Ishikawa (cell line): ENCODE results near the gene ARHGEF6.

Experiments
- CEBPB ChIP-seq: IDR thresholded peaks from 2 replicates; pipeline ENCODE4 v1.6.1; 2012
- CREB1 ChIP-seq: IDR thresholded peaks from 2 replicates; pipeline ENCODE4 v1.6.1; 2012; ENCODE audit warnings: low read depth
- EGR1 ChIP-seq: IDR thresholded peaks from 2 replicates; pipeline ENCODE4 v1.6.1; 2012
- EP300 ChIP-seq: IDR thresholded peaks from 2 replicates; pipeline ENCODE4 v1.6.1; 2012; ENCODE audit warnings: borderline replicate concordance
- FOXM1 ChIP-seq: IDR thresholded peaks from 2 replicates; pipeline ENCODE4 v1.6.1; 2012; ENCODE audit warnings: low read depth, borderline replicate concordance
- NFIC ChIP-seq: IDR thresholded peaks from 2 replicates; pipeline ENCODE4 v1.6.1; 2012
- RAD21 ChIP-seq: IDR thresholded peaks from 2 replicates; pipeline ENCODE4 v1.6.1; 2012; ENCODE audit warnings: low read depth
- TAF1 ChIP-seq: IDR thresholded peaks from 2 replicates; pipeline ENCODE4 v1.6.1; 2012; ENCODE audit warnings: low read depth, mild to moderate bottlenecking
- TCF12 ChIP-seq: IDR thresholded peaks from 2 replicates; pipeline ENCODE4 v1.6.1; 2012; ENCODE audit warnings: low read depth
- TEAD4 ChIP-seq: IDR thresholded peaks from 2 replicates; pipeline ENCODE4 v1.6.1; 2012
- YY1 ChIP-seq: IDR thresholded peaks from 2 replicates; pipeline ENCODE4 v1.6.1; 2012; ENCODE audit warnings: low read depth
- ZBTB7A ChIP-seq: IDR thresholded peaks from 2 replicates; pipeline ENCODE4 v1.6.1; 2012; ENCODE audit warnings: low read depth
- TF ChIP-seq, protein P1 (sequence below): IDR thresholded peaks from 2 replicates; pipeline ENCODE4 v1.6.1; 2012
- TF ChIP-seq, protein P2 (sequence below): IDR thresholded peaks from 2 replicates; pipeline ENCODE4 v1.6.1; 2012
- TF ChIP-seq, protein P3 (sequence below): IDR thresholded peaks from 2 replicates; pipeline ENCODE4 v1.6.1; 2012; ENCODE audit warnings: low read depth, mild to moderate bottlenecking

The ARHGEF6 gene

DNA sequence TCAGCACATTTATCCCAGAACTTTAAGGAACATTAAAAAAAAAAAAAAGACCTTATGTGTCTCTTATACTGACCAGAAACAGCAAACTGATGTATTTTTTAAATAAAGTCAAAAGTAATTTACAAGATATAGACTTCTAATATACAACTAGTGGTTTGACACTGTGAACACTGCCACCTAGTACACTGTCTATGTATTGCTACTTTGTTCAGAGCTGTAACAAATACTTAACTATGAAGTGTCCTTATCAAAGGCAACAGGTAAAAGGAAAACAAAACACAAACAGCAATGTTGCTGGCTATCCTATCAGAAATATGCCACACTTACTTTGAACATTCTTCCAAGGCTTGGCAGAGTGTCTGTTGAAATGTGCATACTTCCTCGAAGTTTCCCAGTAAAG, 72.4 kb downstream of the ARHGEF6 start:
- no peak for TF ChIP-seq ZBTB7A
- TF ChIP-seq, protein P1, sequence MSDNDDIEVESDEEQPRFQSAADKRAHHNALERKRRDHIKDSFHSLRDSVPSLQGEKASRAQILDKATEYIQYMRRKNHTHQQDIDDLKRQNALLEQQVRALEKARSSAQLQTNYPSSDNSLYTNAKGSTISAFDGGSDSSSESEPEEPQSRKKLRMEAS, result no peak
- TF ChIP-seq TEAD4, result no peak
- TF ChIP-seq CEBPB, result no peak
- no peak for TF ChIP-seq EGR1
- TF ChIP-seq RAD21, result no peak
- TF ChIP-seq, protein P2, sequence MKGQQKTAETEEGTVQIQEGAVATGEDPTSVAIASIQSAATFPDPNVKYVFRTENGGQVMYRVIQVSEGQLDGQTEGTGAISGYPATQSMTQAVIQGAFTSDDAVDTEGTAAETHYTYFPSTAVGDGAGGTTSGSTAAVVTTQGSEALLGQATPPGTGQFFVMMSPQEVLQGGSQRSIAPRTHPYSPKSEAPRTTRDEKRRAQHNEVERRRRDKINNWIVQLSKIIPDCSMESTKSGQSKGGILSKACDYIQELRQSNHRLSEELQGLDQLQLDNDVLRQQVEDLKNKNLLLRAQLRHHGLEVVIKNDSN, result no peak
- TF ChIP-seq CREB1, result no peak
- no peak for TF ChIP-seq NFIC
- no peak for TF ChIP-seq TAF1
- no peak for TF ChIP-seq TCF12
- TF ChIP-seq, protein P3, sequence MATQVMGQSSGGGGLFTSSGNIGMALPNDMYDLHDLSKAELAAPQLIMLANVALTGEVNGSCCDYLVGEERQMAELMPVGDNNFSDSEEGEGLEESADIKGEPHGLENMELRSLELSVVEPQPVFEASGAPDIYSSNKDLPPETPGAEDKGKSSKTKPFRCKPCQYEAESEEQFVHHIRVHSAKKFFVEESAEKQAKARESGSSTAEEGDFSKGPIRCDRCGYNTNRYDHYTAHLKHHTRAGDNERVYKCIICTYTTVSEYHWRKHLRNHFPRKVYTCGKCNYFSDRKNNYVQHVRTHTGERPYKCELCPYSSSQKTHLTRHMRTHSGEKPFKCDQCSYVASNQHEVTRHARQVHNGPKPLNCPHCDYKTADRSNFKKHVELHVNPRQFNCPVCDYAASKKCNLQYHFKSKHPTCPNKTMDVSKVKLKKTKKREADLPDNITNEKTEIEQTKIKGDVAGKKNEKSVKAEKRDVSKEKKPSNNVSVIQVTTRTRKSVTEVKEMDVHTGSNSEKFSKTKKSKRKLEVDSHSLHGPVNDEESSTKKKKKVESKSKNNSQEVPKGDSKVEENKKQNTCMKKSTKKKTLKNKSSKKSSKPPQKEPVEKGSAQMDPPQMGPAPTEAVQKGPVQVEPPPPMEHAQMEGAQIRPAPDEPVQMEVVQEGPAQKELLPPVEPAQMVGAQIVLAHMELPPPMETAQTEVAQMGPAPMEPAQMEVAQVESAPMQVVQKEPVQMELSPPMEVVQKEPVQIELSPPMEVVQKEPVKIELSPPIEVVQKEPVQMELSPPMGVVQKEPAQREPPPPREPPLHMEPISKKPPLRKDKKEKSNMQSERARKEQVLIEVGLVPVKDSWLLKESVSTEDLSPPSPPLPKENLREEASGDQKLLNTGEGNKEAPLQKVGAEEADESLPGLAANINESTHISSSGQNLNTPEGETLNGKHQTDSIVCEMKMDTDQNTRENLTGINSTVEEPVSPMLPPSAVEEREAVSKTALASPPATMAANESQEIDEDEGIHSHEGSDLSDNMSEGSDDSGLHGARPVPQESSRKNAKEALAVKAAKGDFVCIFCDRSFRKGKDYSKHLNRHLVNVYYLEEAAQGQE, result no peak
- no peak for TF ChIP-seq FOXM1
- no peak for TF ChIP-seq YY1
- TF ChIP-seq EP300, result no peak

DNA sequence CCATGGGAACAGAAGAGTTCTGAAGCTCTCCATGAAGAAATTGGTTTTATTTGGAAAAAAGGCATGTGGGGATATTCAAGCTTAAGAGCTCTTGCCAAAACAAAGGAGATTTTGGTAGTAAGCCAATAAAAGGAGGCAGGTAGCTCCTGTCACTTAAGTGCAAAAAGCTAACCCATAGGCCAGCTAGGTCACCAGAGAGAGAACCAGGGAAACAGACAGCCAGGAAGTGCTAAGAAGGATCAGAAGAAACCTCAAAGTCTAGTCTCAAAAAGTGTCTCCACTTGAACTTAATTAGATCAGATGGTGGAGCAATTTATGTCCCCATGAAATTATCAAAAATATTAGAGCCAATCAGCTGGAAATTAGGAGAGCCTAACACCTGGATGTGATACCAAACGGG, 83.6 kb downstream of the ARHGEF6 start:
- TF ChIP-seq TAF1 (no peak), EP300 (no peak), RAD21 (no peak), EGR1 (no peak), CEBPB (no peak), NFIC (no peak), ZBTB7A (no peak), TEAD4 (no peak), CREB1 (no peak), FOXM1 (no peak), TCF12 (no peak), YY1 (no peak)
- TF ChIP-seq, protein P2, result no peak
- TF ChIP-seq, protein P1, result no peak
- TF ChIP-seq, protein P3, result no peak

DNA sequence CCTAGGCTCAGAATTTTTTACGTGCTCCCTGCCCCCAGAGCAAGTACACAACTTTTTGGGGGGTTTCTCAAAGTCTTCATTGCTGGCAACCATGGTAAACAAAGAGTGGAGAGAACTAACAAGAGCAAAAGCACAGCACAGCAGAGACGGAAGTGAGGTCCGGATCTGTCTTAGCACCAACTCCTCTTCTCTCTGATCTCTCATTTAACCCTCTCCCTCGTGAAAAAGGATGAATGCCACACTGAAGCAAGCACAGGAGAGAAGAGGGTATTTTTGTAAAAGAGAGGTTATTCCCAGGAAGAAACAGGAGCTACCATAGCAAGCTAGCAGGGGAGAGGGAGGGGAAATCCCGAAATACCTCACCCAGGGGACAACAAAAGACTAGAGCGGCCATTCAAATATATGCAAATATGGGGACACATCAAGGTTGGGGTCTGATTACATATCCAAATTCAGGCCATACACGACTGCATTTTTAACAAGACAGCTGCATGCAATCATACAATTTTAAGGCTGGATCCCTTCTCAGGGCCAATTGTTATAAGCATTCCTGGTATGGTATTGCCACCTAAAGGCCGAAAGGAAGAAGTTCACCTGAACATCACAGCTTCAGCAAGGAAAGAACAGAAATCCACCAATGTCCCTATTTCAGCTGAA, 86.2 kb downstream of the ARHGEF6 start:
- no peak for TF ChIP-seq ZBTB7A
- TF ChIP-seq RAD21, result peak; percentile 78
- TF ChIP-seq, protein P1, result no peak

DNA sequence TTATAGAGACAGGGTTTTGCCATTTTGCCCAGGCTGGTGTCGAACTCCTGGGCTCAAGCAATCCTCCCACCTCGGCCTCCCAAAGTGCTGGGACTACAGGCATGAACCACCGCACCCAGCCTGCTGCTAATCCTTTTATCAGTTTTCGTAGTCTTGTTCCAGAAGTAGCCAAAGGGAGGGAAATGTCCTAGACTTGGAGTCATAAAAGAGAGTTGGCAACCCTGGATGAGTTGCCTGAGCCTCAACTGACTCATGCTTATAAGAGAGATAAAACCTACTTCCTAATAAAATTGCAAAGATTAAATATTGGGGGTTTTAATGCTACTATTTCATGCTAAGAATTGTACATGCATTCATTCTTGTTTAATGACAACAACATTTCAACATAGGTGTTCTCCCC, 88.5 kb downstream of the ARHGEF6 start:
- TF ChIP-seq, protein P2, result no peak
- TF ChIP-seq TCF12 (no peak), EGR1 (no peak), YY1 (no peak), ZBTB7A (no peak), TEAD4 (no peak)
- TF ChIP-seq, protein P3, result no peak
- TF ChIP-seq, protein P1, result no peak
